ENCODE measurements around the gene TAP2.
"Not testable (repeated sequence)": the region's sequence is repeated elsewhere in the genome, so short reads cannot be mapped to it uniquely, and the experiment has no call there.

Gene TAP2

GRCh38 chr6:32835167-32835893 lies 3.2 kb downstream of the TAP2 start:
- no peak for DNase-seq (ENCODE audit: low read depth in 2 of 2)

- DNase-seq (ENCODE audit: low read depth in 2 of 2), result no peak
Observed at GRCh38 chr6:32833664-32834063, 4.9 kb downstream of the TAP2 start.

GRCh38 chr6:32832535-32832934 lies 6.0 kb downstream of the TAP2 start:
- no peak for DNase-seq (ENCODE audit: low read depth in 2 of 2)

GRCh38 chr6:32830936-32831335 lies 7.6 kb downstream of the TAP2 start:
- no peak for DNase-seq (ENCODE audit: low read depth in 2 of 2)

GRCh38 chr6:32830017-32830416 lies 8.5 kb downstream of the TAP2 start:
- DNase-seq (ENCODE audit: low read depth in 2 of 2), result no peak

- DNase-seq (ENCODE audit: low read depth in 2 of 2), result no peak
Observed at GRCh38 chr6:32829495-32829894, 9.0 kb downstream of the TAP2 start.

- DNase-seq (ENCODE audit: low read depth in 2 of 2), result no peak
Observed at GRCh38 chr6:32827025-32827424, 11.5 kb downstream of the TAP2 start.

GRCh38 chr6:32825966-32826365 lies 12.6 kb downstream of the TAP2 start:
- DNase-seq (ENCODE audit: low read depth in 2 of 2), result no peak

- DNase-seq (ENCODE audit: low read depth in 2 of 2), result no peak
Observed at GRCh38 chr6:32819729-32820128, 18.8 kb downstream of the TAP2 start.

GRCh38 chr6:32818867-32819266 lies 19.7 kb downstream of the TAP2 start:
- no peak for DNase-seq (ENCODE audit: low read depth in 2 of 2)

GRCh38 chr6:32816746-32817204 lies 21.8 kb downstream of the TAP2 start, which contains the start of gene HLA-DOB:
Gene HLA-DOB, minus strand, starts transcription at chr6:32817002. Its CDS starts 51 bp downstream, at chr6:32816951.
- no peak for DNase-seq (ENCODE audit: low read depth in 2 of 2)

- no peak for DNase-seq (ENCODE audit: low read depth in 2 of 2)
Observed at GRCh38 chr6:32815996-32816395, 22.5 kb downstream of the TAP2 start.

- no peak for DNase-seq (ENCODE audit: low read depth in 2 of 2)
Observed at GRCh38 chr6:32815115-32815514, 23.4 kb downstream of the TAP2 start.

- no peak for DNase-seq (ENCODE audit: low read depth in 2 of 2)
Observed at GRCh38 chr6:32814145-32814544, 24.4 kb downstream of the TAP2 start.

GRCh38 chr6:32809171-32809570 lies 29.4 kb downstream of the TAP2 start:
- no peak for DNase-seq (ENCODE audit: low read depth in 2 of 2)

- no peak for DNase-seq (ENCODE audit: low read depth in 2 of 2)
Observed at GRCh38 chr6:32807020-32807580, 31.4 kb downstream of the TAP2 start.

GRCh38 chr6:32805404-32805803 lies 33.1 kb downstream of the TAP2 start:
- DNase-seq (ENCODE audit: low read depth in 2 of 2), result not testable (repeated sequence)

- DNase-seq (ENCODE audit: low read depth in 2 of 2), result no peak
Observed at GRCh38 chr6:32803416-32803815, 35.1 kb downstream of the TAP2 start.

- DNase-seq (ENCODE audit: low read depth in 2 of 2), result no peak
Observed at GRCh38 chr6:32799740-32800139, 38.8 kb downstream of the TAP2 start.

GRCh38 chr6:32799168-32799567 lies 39.4 kb downstream of the TAP2 start:
- no peak for DNase-seq (ENCODE audit: low read depth in 2 of 2)

GRCh38 chr6:32796848-32797776 lies 41.4 kb downstream of the TAP2 start:
- peak; percentile 75 to 84 for DNase-seq (ENCODE audit: low read depth in 2 of 2)

- no peak for DNase-seq (ENCODE audit: low read depth in 2 of 2)
Observed at GRCh38 chr6:32794510-32794909, 44.0 kb downstream of the TAP2 start.
